BLaER1 (cell line): ENCODE measurements around the gene CTCFL.
"Not testable (repeated sequence)": the region's sequence is repeated elsewhere in the genome, so short reads cannot be mapped to it uniquely, and the experiment has no call there.

Source experiments
- H3K27ac ChIP-seq: shearing (Covaris generic); formaldehyde crosslinking; 2 replicates; pipeline ENCODE4 v1.8.1; 2022
- H3K27me3 ChIP-seq: shearing (Covaris generic); formaldehyde crosslinking; 2 replicates; pipeline ENCODE4 v1.8.1; 2022
- H3K36me3 ChIP-seq: shearing (Covaris generic); formaldehyde crosslinking; 2 replicates; pipeline ENCODE4 v1.8.1; 2022
- H3K4me1 ChIP-seq: shearing (Covaris generic); formaldehyde crosslinking; 2 replicates; pipeline ENCODE4 v1.8.1; 2022
- H3K4me2 ChIP-seq: shearing (Covaris generic); formaldehyde crosslinking; 2 replicates; pipeline ENCODE4 v1.8.1; 2022
- H3K4me3 ChIP-seq: shearing (Covaris generic); formaldehyde crosslinking; 2 replicates; pipeline ENCODE4 v1.8.1; 2022
- H3K9ac ChIP-seq: shearing (Covaris generic); formaldehyde crosslinking; 2 replicates; pipeline ENCODE4 v1.8.1; 2022
- H3K9me3 ChIP-seq: shearing (Covaris generic); formaldehyde crosslinking; 2 replicates; pipeline ENCODE4 v1.8.1; 2022
- H4K20me1 ChIP-seq: shearing (Covaris generic); formaldehyde crosslinking; 2 replicates; pipeline ENCODE4 v1.8.1; 2022
- Cebpa-rat ChIP-seq: shearing (Covaris generic); IDR thresholded peaks from 2 replicates; pipeline ENCODE4 v1.8.1; 2022

CTCFL gene

GRCh38 chr20:57475388-57476083 is 49.4 kb downstream of the CTCFL start:
- H3K4me3 ChIP-seq = peak overlapping the region; percentile 23; the same call in 1 of the 2 replicates
- no peaks in the 10 kb centered on the region for H3K9me3 ChIP-seq
- no peaks in the 10 kb centered on the region for H3K36me3 ChIP-seq
- peaks cover 99% of the 10 kb centered on the region for H3K4me1 ChIP-seq
- peak overlapping the region; percentile 72 for H3K27ac ChIP-seq
- H3K9ac ChIP-seq = peak overlapping the region; percentile 72
- no peaks in the 10 kb centered on the region for H3K27me3 ChIP-seq
- TF ChIP-seq Cebpa-rat = no peak
- peak overlapping the region; percentile 86 for H3K4me2 ChIP-seq
- H4K20me1 ChIP-seq = no peaks in the 10 kb centered on the region

- Histone ChIP-seq H3K27me3 (no peaks in the 10 kb centered on the region), H3K9me3 (no peaks in the 10 kb centered on the region), H3K4me2 (peak overlapping the region; percentile 86), H4K20me1 (no peaks in the 10 kb centered on the region), H3K9ac (peak overlapping the region; percentile 31; the same call in 1 of the 2 replicates), H3K4me3 (0 out of 2 replicates have a peak overlapping the region, but pooled peaks have one; percentile 2), H3K36me3 (no peaks in the 10 kb centered on the region), H3K27ac (peak overlapping the region; percentile 72), H3K4me1 (peaks cover 98% of the 10 kb centered on the region)
- TF ChIP-seq Cebpa-rat = no peak
These were observed 50.1 kb downstream of the CTCFL start for GRCh38 chr20:57474816-57475215.

- Histone ChIP-seq H3K4me2 (peak overlapping the region; percentile 86), H3K4me1 (peaks cover 98% of the 10 kb centered on the region)
These were observed 50.7 kb downstream of the CTCFL start for GRCh38 chr20:57474205-57474604.

GRCh38 chr20:57473246-57474048 is 51.5 kb downstream of the CTCFL start:
- Histone ChIP-seq H3K4me3 (no peak overlapping the region), H3K4me1 (peaks cover 98% of the 10 kb centered on the region), H3K9me3 (no peaks in the 10 kb centered on the region), H4K20me1 (no peaks in the 10 kb centered on the region), H3K36me3 (no peaks in the 10 kb centered on the region), H3K27ac (peak overlapping the region; percentile 72), H3K27me3 (peaks cover 5% of the 10 kb centered on the region; the same call in 1 of the 2 replicates), H3K4me2 (peak overlapping the region; percentile 86), H3K9ac (peak overlapping the region; percentile 34; the same call in 1 of the 2 replicates)
- TF ChIP-seq Cebpa-rat = peak; percentile 92

More at GRCh38 chr20:57474205-57474604, 50.7 kb downstream of the CTCFL start:
- Histone ChIP-seq H3K9me3 (no peaks in the 10 kb centered on the region), H3K27ac (peak overlapping the region; percentile 72), H3K9ac (peak overlapping the region; percentile 12; the same call in 1 of the 2 replicates), H3K4me3 (no peak overlapping the region), H3K27me3 (peaks cover 4% of the 10 kb centered on the region; the same call in 1 of the 2 replicates), H4K20me1 (no peaks in the 10 kb centered on the region), H3K36me3 (no peaks in the 10 kb centered on the region)
- no peak for TF ChIP-seq Cebpa-rat

GRCh38 chr20:57472474-57472873 is 52.5 kb downstream of the CTCFL start:
- H3K4me2 ChIP-seq = peak overlapping the region; percentile 86

GRCh38 chr20:57471496-57472372 is 53.2 kb downstream of the CTCFL start:
- TF ChIP-seq Cebpa-rat = no peak
- Histone ChIP-seq H3K9me3 (no peaks in the 10 kb centered on the region), H3K9ac (no peak overlapping the region), H3K27ac (no peak overlapping the region), H3K4me1 (peaks cover 96% of the 10 kb centered on the region), H3K36me3 (no peaks in the 10 kb centered on the region), H3K4me3 (no peak overlapping the region), H3K4me2 (peak overlapping the region; percentile 22), H4K20me1 (no peaks in the 10 kb centered on the region), H3K27me3 (peaks cover 5% of the 10 kb centered on the region; the same call in 1 of the 2 replicates)

More at GRCh38 chr20:57472474-57472873, 52.5 kb downstream of the CTCFL start:
- not testable (repeated sequence) for H4K20me1 ChIP-seq, H3K9ac ChIP-seq, H3K9me3 ChIP-seq, H3K27me3 ChIP-seq, H3K4me3 ChIP-seq, H3K36me3 ChIP-seq
- peak overlapping the region; percentile 72 for H3K27ac ChIP-seq
- peaks cover 98% of the 10 kb centered on the region for H3K4me1 ChIP-seq

- H3K36me3 ChIP-seq = no peaks in the 10 kb centered on the region
- peaks cover 87% of the 10 kb centered on the region for H3K4me1 ChIP-seq
- TF ChIP-seq Cebpa-rat = no peak
- peak overlapping the region; percentile 22 for H3K4me2 ChIP-seq
- H3K27ac ChIP-seq = no peak overlapping the region
- no peaks in the 10 kb centered on the region for H3K9me3 ChIP-seq
- no peak overlapping the region for H3K9ac ChIP-seq
- H3K27me3 ChIP-seq = peaks cover 5% of the 10 kb centered on the region; the same call in 1 of the 2 replicates
- H4K20me1 ChIP-seq = no peaks in the 10 kb centered on the region
- no peak overlapping the region for H3K4me3 ChIP-seq
These were observed 54.1 kb downstream of the CTCFL start for GRCh38 chr20:57470666-57471495.

GRCh38 chr20:57470212-57470522 is 54.8 kb downstream of the CTCFL start:
- Histone ChIP-seq H3K27me3 (peaks cover 5% of the 10 kb centered on the region; the same call in 1 of the 2 replicates), H4K20me1 (no peaks in the 10 kb centered on the region), H3K36me3 (no peaks in the 10 kb centered on the region), H3K9ac (no peak overlapping the region), H3K9me3 (no peaks in the 10 kb centered on the region), H3K4me1 (peaks cover 84% of the 10 kb centered on the region), H3K4me2 (no peak overlapping the region; the same call in 1 of the 2 replicates), H3K4me3 (no peak overlapping the region), H3K27ac (no peak overlapping the region)
- TF ChIP-seq Cebpa-rat = no peak
